Measurements from ENCODE around the gene IQGAP3. TPM values are rescaled to one million over a fixed set of nuclear protein-coding genes. Genes with fewer than 3 reads are reported as not detected.
A peak's percentile ranks its signal among the peaks of the same experiment; 100 is the strongest.

Gene IQGAP3
- total RNA-seq (10 to 100 TPM in 1 of 5 experiments, under 1 TPM in 1, not detected in 3; 0.24 to 14.4 TPM), polyA plus RNA-seq (not detected), total RNA-seq (not detected)

- H3K4me1 ChIP-seq (ENCODE audit: control insufficient read depth in 2 of 2, insufficient read depth in 2 of 2, low read length in 2 of 2) = peaks cover 4 to 9% of the 10 kb centered on the region in 2 donors
- H3K36me3 ChIP-seq (ENCODE audit: control insufficient read depth in 2 of 3, insufficient read depth in 3 of 3, low read length in 3 of 3) = no peaks in the 10 kb centered on the region
- DNase-seq = peak; percentile 49 to 74 (median 63)
- Mint-ChIP-seq H3K9me3 (peaks cover 0 to 2% (median 0%) of the 10 kb centered on the region in 11 donors), H3K4me3 (peak within 1 kb of the TSS; percentile 69 to 94 (median 84)), H3K4me1 (peaks cover 10 to 27% (median 19%) of the 10 kb centered on the region in 7 donors), H3K27ac (peak within 1 kb of the TSS in 5 of 9 donors; percentile 38 to 84 (median 59)), H3K36me3 (peaks cover 0 to 9% (median 0%) of the 10 kb centered on the region in 5 donors), H3K27me3 (peaks cover 16 to 41% (median 32%) of the 10 kb centered on the region in 5 donors)
- H3K4me3 ChIP-seq (ENCODE audit: low read length) = peak within 1 kb of the TSS; percentile 41
- peaks cover 0 to 16% of the 10 kb centered on the region in 2 donors for H3K27me3 ChIP-seq (ENCODE audit: control insufficient read depth in 2 of 2, insufficient read depth in 2 of 2, low read length in 2 of 2)
- POLR2A ChIA-PET = interaction anchor here (0.5 to 1.6 kb wide), 4 partner anchors 10 to 143 kb away, joined by 3 to 4 read pairs (median 3); no protein-coding TSS in a partner anchor
- intact Hi-C loops (cut with micrococcal nuclease) = loop anchor here (1.0 to 5.0 kb wide), 8 partner anchors 19 to 116 kb away; partner anchors contain the start of genes MEF2D (in 1 of the 2) and NAXE (in 1 of the 2)
- ATAC-seq = peak; percentile 93
- no peak within 1 kb of the TSS for H3K27ac ChIP-seq (ENCODE audit: low read depth, low read length)
- H3K9me3 ChIP-seq (ENCODE audit: control insufficient read depth in 2 of 3, low read length in 3 of 3) = no peaks in the 10 kb centered on the region
- CTCF ChIA-PET = interaction anchor here (0.7 to 1.0 kb wide), 2 partner anchors 36 to 52 kb away, joined by 3 read pairs; no protein-coding TSS in a partner anchor
Measured at GRCh38 chr1:156571919-156572662, at the start of gene IQGAP3. Gene IQGAP3, minus strand, starts transcription at chr1:156572565. Its CDS starts 36 bp downstream, at chr1:156572529.

- Mint-ChIP-seq H3K4me3 (no peak overlapping the region), H3K36me3 (no peaks in the 10 kb centered on the region), H3K27me3 (peaks cover 50 to 80% (median 63%) of the 10 kb centered on the region in 5 donors), H3K9me3 (no peaks in the 10 kb centered on the region), H3K4me1 (peaks cover 0 to 9% (median 5%) of the 10 kb centered on the region in 7 donors), H3K27ac (no peak overlapping the region)
- intact Hi-C loops (cut with micrococcal nuclease) = no loop called here
- ChIA-PET CTCF (interaction anchor here (1.0 to 1.4 kb wide), 6 partner anchors 11 to 234 kb away, joined by 3 to 6 read pairs (median 4); no protein-coding TSS in a partner anchor), POLR2A (no interaction called here)
- no peaks in the 10 kb centered on the region for H3K9me3 ChIP-seq (ENCODE audit: control insufficient read depth in 2 of 3, low read length in 3 of 3)
- H3K36me3 ChIP-seq (ENCODE audit: control insufficient read depth in 2 of 3, insufficient read depth in 3 of 3, low read length in 3 of 3) = no peaks in the 10 kb centered on the region
- DNase-seq (no peak), ATAC-seq (no peak)
- peaks cover 0 to 6% of the 10 kb centered on the region in 2 donors for H3K4me1 ChIP-seq (ENCODE audit: control insufficient read depth in 2 of 2, insufficient read depth in 2 of 2, low read length in 2 of 2)
- H3K27me3 ChIP-seq (ENCODE audit: control insufficient read depth in 2 of 2, insufficient read depth in 2 of 2, low read length in 2 of 2) = peaks cover 0 to 21% of the 10 kb centered on the region in 2 donors
- H3K27ac ChIP-seq (ENCODE audit: low read depth, low read length) = no peak overlapping the region
- no peak overlapping the region for H3K4me3 ChIP-seq (ENCODE audit: low read length)
Measured at GRCh38 chr1:156619582-156619955, 47.2 kb upstream of the IQGAP3 start.

- Mint-ChIP-seq H3K27ac (no peak within 1 kb of the TSS), H3K9me3 (no peaks in the 10 kb centered on the region), H3K27me3 (peaks cover 50 to 82% (median 63%) of the 10 kb centered on the region in 5 donors), H3K4me1 (peaks cover 0 to 7% (median 5%) of the 10 kb centered on the region in 7 donors), H3K4me3 (no peak within 1 kb of the TSS), H3K36me3 (no peaks in the 10 kb centered on the region)
- H3K27me3 ChIP-seq (ENCODE audit: control insufficient read depth in 2 of 2, insufficient read depth in 2 of 2, low read length in 2 of 2) = peaks cover 0 to 17% of the 10 kb centered on the region in 2 donors
- H3K36me3 ChIP-seq (ENCODE audit: control insufficient read depth in 2 of 3, insufficient read depth in 3 of 3, low read length in 3 of 3) = no peaks in the 10 kb centered on the region
- no peak for DNase-seq
- H3K4me1 ChIP-seq (ENCODE audit: control insufficient read depth in 2 of 2, insufficient read depth in 2 of 2, low read length in 2 of 2) = peaks cover 0 to 1% of the 10 kb centered on the region in 2 donors
- ChIA-PET CTCF (interaction anchor here (0.7 to 1.4 kb wide), 6 partner anchors 11 to 233 kb away, joined by 3 to 6 read pairs (median 3); no protein-coding TSS in a partner anchor), POLR2A (interaction anchor here (1.0 kb wide), 1 partner anchor 16 kb away, joined by 3 read pairs; no protein-coding TSS in a partner anchor)
- ATAC-seq = no peak
- H3K27ac ChIP-seq (ENCODE audit: low read depth, low read length) = no peak within 1 kb of the TSS
- H3K4me3 ChIP-seq (ENCODE audit: low read length) = no peak within 1 kb of the TSS
- no peaks in the 10 kb centered on the region for H3K9me3 ChIP-seq (ENCODE audit: control insufficient read depth in 2 of 3, low read length in 3 of 3)
- intact Hi-C loops (cut with micrococcal nuclease) = no loop called here
Measured at GRCh38 chr1:156618853-156619581, 46.7 kb upstream of the IQGAP3 start, which contains the start of gene HAPLN2. Gene HAPLN2, plus strand, starts transcription at chr1:156619415. Its CDS starts 4,076 bp downstream, at chr1:156623491.

GRCh38 chr1:156616463-156616862 lies 44.1 kb upstream of the IQGAP3 start:
- Mint-ChIP-seq H3K4me3 (no peak overlapping the region), H3K27ac (peak overlapping the region in 1 of 9 donors; percentile 6), H3K4me1 (peaks cover 0 to 5% (median 0%) of the 10 kb centered on the region in 7 donors), H3K27me3 (peaks cover 38 to 73% (median 48%) of the 10 kb centered on the region in 5 donors), H3K36me3 (no peaks in the 10 kb centered on the region), H3K9me3 (no peaks in the 10 kb centered on the region)
- H3K27ac ChIP-seq (ENCODE audit: low read depth, low read length) = no peak overlapping the region
- DNase-seq (no peak), ATAC-seq (no peak)
- CTCF ChIA-PET = interaction anchor here (1.0 to 1.1 kb wide), 2 partner anchors 8 to 230 kb away, joined by 3 read pairs; no protein-coding TSS in a partner anchor
- no peaks in the 10 kb centered on the region for H3K4me1 ChIP-seq (ENCODE audit: control insufficient read depth in 2 of 2, insufficient read depth in 2 of 2, low read length in 2 of 2)
- POLR2A ChIA-PET = no interaction called here
- H3K36me3 ChIP-seq (ENCODE audit: control insufficient read depth in 2 of 3, insufficient read depth in 3 of 3, low read length in 3 of 3) = no peaks in the 10 kb centered on the region
- H3K4me3 ChIP-seq (ENCODE audit: low read length) = no peak overlapping the region
- peaks cover 0 to 5% of the 10 kb centered on the region in 2 donors for H3K27me3 ChIP-seq (ENCODE audit: control insufficient read depth in 2 of 2, insufficient read depth in 2 of 2, low read length in 2 of 2)
- intact Hi-C loops (cut with micrococcal nuclease) = no loop called here
- H3K9me3 ChIP-seq (ENCODE audit: control insufficient read depth in 2 of 3, low read length in 3 of 3) = no peaks in the 10 kb centered on the region

- Mint-ChIP-seq H3K4me3 (no peak overlapping the region), H3K36me3 (no peaks in the 10 kb centered on the region), H3K4me1 (peaks cover 0 to 5% (median 0%) of the 10 kb centered on the region in 7 donors), H3K9me3 (no peaks in the 10 kb centered on the region), H3K27ac (no peak overlapping the region), H3K27me3 (peaks cover 36 to 70% (median 43%) of the 10 kb centered on the region in 5 donors)
- Histone ChIP-seq H3K9me3 (ENCODE audit: control insufficient read depth in 2 of 3, low read length in 3 of 3) (no peaks in the 10 kb centered on the region), H3K36me3 (ENCODE audit: control insufficient read depth in 2 of 3, insufficient read depth in 3 of 3, low read length in 3 of 3) (no peaks in the 10 kb centered on the region), H3K27ac (ENCODE audit: low read depth, low read length) (no peak overlapping the region), H3K4me1 (ENCODE audit: control insufficient read depth in 2 of 2, insufficient read depth in 2 of 2, low read length in 2 of 2) (no peaks in the 10 kb centered on the region), H3K27me3 (ENCODE audit: control insufficient read depth in 2 of 2, insufficient read depth in 2 of 2, low read length in 2 of 2) (peaks cover 0 to 5% of the 10 kb centered on the region in 2 donors), H3K4me3 (ENCODE audit: low read length) (no peak overlapping the region)
- ChIA-PET POLR2A (interaction anchor here (1.3 kb wide), 1 partner anchor 34 kb away, joined by 3 read pairs; no protein-coding TSS in a partner anchor), CTCF (interaction anchor here (0.5 kb wide), 1 partner anchor 162 kb away, joined by 5 read pairs; no protein-coding TSS in a partner anchor)
- intact Hi-C loops (cut with micrococcal nuclease) = no loop called here
- no peak for ATAC-seq
- DNase-seq = no peak
Measured at GRCh38 chr1:156615946-156616345, 43.6 kb upstream of the IQGAP3 start.

GRCh38 chr1:156612666-156613065 lies 40.3 kb upstream of the IQGAP3 start:
- H3K27ac ChIP-seq (ENCODE audit: low read depth, low read length) = no peak overlapping the region
- no peak overlapping the region for H3K4me3 ChIP-seq (ENCODE audit: low read length)
- H3K27ac Mint-ChIP-seq = no peak overlapping the region
- H3K36me3 Mint-ChIP-seq = no peaks in the 10 kb centered on the region
- ATAC-seq (no peak), DNase-seq (no peak)
- H3K4me1 ChIP-seq (ENCODE audit: control insufficient read depth in 2 of 2, insufficient read depth in 2 of 2, low read length in 2 of 2) = peaks cover 0 to 4% of the 10 kb centered on the region in 2 donors
- no peaks in the 10 kb centered on the region for H3K9me3 ChIP-seq (ENCODE audit: control insufficient read depth in 2 of 3, low read length in 3 of 3)
- POLR2A ChIA-PET = interaction anchor here (1.0 kb wide), 1 partner anchor 22 kb away, joined by 3 read pairs; no protein-coding TSS in a partner anchor
- H3K36me3 ChIP-seq (ENCODE audit: control insufficient read depth in 2 of 3, insufficient read depth in 3 of 3, low read length in 3 of 3) = no peaks in the 10 kb centered on the region
- H3K4me1 Mint-ChIP-seq = peaks cover 0 to 12% (median 6%) of the 10 kb centered on the region in 7 donors
- H3K4me3 Mint-ChIP-seq = no peak overlapping the region
- H3K27me3 Mint-ChIP-seq = peaks cover 12 to 55% (median 20%) of the 10 kb centered on the region in 5 donors
- intact Hi-C loops (cut with micrococcal nuclease) = no loop called here
- H3K27me3 ChIP-seq (ENCODE audit: control insufficient read depth in 2 of 2, insufficient read depth in 2 of 2, low read length in 2 of 2) = no peaks in the 10 kb centered on the region
- no peaks in the 10 kb centered on the region for H3K9me3 Mint-ChIP-seq
- CTCF ChIA-PET = interaction anchor here (0.9 to 1.8 kb wide), 4 partner anchors 12 to 167 kb away, joined by 4 to 7 read pairs (median 6); no protein-coding TSS in a partner anchor
